Fibroblast of peridontal ligament (primary cell): ENCODE measurements around the gene TMEM79.
A peak's percentile ranks its signal among the peaks of the same experiment; 100 is the strongest.

Experiments
- DNase-seq: peaks from one replicate; pipeline ENCODE4 v3.0.0-alpha.2; 2010; ENCODE audit errors: extremely low read depth

Gene TMEM79, protein sequence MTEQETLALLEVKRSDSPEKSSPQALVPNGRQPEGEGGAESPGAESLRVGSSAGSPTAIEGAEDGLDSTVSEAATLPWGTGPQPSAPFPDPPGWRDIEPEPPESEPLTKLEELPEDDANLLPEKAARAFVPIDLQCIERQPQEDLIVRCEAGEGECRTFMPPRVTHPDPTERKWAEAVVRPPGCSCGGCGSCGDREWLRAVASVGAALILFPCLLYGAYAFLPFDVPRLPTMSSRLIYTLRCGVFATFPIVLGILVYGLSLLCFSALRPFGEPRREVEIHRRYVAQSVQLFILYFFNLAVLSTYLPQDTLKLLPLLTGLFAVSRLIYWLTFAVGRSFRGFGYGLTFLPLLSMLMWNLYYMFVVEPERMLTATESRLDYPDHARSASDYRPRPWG

GRCh38 chr1:156284112-156284511, at the start of gene TMEM79:
Gene TMEM79 (plus strand): TSS chr1:156284325. CDS start chr1:156285227, 902 bp downstream.
- DNase-seq = no peak

GRCh38 chr1:156236164-156236563, 48.0 kb upstream of the TMEM79 start:
- no peak for DNase-seq

GRCh38 chr1:156238248-156238647, 45.9 kb upstream of the TMEM79 start:
- no peak for DNase-seq

DNA sequence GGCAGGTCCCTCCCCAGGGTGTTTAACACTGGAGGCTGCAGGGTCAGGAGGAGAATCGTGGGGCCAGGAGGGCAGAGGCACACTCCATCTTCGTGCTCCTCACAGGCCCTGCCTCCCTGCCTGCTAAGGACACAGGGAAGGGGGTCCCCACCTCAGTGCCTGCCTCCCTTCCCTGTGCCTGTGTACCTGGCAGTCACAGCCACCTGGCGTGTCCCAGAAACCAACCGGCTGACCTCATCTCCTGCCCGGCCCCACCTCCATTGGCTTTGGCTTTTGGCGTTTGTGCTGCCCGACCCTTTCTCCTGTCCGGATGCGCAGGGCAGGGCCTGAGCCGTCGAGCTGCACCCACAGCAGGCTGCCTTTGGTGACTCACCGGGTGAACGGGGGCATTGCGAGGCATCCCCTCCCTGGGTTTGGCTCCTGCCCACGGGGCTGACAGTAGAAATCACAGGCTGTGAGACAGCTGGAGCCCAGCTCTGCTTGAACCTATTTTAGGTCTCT, 42.8 kb upstream of the TMEM79 start:
- DNase-seq = peak; percentile 33

GRCh38 chr1:156241926-156242325, 42.2 kb upstream of the TMEM79 start, which contains the start of gene BGLAP:
Gene BGLAP (plus strand): TSS chr1:156242184. CDS start chr1:156242232, 48 bp downstream.
- no peak for DNase-seq

DNA sequence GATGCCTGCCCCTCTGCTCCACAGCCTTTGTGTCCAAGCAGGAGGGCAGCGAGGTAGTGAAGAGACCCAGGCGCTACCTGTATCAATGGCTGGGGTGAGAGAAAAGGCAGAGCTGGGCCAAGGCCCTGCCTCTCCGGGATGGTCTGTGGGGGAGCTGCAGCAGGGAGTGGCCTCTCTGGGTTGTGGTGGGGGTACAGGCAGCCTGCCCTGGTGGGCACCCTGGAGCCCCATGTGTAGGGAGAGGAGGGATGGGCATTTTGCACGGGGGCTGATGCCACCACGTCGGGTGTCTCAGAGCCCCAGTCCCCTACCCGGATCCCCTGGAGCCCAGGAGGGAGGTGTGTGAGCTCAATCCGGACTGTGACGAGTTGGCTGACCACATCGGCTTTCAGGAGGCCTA, 41.4 kb upstream of the TMEM79 start:
- DNase-seq = no peak

DNA sequence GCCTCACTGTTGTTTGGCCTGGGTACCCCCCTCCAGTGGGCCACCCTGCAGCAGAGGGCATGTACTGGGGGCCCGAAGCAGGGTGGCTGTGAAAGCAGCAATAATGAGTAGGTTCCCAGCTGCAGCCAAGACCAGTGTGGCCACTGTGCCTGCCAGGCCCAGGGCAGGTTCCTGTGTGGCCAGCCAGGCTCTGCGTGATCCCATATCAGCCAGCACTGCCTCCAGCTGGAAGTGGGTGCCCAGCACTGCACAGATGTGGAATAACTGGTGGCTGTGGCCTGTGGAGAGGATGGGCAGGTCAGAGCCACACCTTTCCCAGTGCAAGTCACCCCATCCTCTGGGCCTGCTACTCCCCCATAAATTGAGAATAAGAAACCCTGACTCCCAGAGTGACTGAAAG, 40.0 kb upstream of the TMEM79 start:
- no peak for DNase-seq

DNA sequence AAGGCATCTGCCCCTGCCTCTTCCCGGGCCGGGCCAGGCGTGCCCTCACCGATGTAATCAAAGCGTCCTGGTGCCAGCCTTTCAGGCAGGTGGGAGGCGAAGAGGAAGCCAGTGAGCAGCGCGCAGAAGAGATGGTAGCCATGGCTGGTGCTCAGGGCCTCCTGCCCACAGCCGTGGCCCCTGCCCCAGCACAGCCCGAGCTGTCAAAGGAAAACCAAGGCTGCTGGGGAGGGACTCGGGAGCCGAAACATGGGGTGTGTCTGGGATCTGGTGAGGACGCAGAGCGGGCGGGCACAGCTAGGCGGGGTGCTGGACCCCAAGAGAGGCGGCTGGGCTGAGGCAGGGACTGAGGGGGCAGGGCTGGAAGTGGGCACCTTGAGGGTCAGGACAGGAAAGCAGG, 39.4 kb upstream of the TMEM79 start:
- no peak for DNase-seq

DNA sequence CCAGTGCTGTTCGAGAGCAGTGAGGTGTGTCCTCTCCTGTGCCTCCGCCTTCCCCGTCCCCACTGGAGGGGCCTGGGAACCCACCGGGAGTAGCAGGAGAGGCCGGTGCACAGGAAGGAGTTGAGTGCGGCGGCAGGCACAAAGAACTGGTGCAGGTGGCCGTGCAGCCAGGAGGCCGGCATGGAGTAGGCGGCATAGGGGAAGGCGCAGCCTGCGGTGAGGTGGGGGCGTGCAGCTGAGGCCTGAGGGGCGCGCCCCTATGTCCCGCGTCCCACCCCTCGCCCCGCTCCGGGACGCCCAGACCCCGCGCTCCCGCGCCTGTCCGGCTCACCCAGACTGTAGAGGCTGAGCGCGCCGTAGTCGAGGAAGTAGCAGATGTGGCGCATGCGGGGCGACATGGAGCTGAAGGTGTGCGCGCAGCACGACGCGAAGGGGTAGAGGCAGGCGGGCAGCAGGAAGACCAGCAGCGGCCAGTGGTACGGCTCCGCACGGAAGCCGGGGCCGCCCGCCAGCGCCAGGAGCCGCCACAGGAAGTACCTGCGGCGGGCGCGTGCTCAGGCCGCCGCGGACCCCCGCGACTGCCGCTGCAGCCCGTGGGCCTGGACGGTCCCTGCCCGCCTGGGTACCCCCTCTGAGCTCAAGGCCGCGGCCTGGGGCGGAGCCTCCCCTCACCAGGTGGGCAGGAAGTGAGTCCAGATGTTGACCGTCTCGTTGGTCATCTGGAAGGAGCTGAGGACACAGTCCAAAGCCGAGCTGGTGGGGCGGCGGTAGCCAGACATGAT, 38.5 kb upstream of the TMEM79 start:
- DNase-seq = no peak

- no peak for DNase-seq
Observed at GRCh38 chr1:156246241-156246780, 37.8 kb upstream of the TMEM79 start.

DNA sequence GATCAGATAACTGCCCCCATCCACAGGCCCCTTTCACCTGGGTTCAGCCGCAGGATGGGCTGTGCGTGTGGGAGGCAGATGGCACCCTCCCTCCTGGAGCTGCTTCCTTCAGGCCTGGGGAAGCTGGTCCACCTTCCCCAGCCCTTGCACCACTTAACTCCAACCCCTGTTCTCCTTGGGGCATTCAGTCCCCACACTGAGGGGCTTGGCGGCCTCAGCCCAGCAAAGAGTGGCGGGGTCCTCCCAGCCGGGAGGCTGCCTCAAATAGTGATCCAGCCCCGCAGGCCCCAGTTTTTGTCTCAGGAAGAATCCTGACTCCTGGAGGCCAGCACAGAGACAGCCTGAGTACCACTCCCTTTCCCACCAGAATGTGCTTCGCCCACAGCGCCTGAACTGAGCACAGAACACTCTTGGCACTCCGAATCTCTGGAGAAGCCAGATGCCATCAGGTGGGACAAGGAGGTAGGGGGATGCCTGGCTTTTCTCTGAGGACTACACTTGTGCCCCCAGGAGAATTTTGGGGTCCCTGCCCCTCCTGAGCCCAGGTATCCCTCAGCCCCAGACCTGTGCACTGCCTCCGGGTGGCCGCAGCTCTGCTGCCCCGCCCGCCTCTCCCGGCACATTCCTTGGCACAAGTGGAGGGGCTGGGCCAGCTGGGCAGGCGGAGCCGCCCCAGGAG, 37.2 kb upstream of the TMEM79 start:
- no peak for DNase-seq

- DNase-seq = no peak
Observed at GRCh38 chr1:156247460-156248322, 36.4 kb upstream of the TMEM79 start, which contains the start of gene PAQR6. Gene PAQR6 (minus strand): TSS chr1:156248056. CDS start chr1:156246731, 1,325 bp downstream.

GRCh38 chr1:156248323-156248683, 35.8 kb upstream of the TMEM79 start:
- no peak for DNase-seq

- no peak for DNase-seq
Observed at GRCh38 chr1:156249593-156249992, 34.5 kb upstream of the TMEM79 start.

- DNase-seq = no peak
Observed at GRCh38 chr1:156251527-156251926, 32.6 kb upstream of the TMEM79 start.

GRCh38 chr1:156253634-156254033, 30.5 kb upstream of the TMEM79 start:
- no peak for DNase-seq

DNA sequence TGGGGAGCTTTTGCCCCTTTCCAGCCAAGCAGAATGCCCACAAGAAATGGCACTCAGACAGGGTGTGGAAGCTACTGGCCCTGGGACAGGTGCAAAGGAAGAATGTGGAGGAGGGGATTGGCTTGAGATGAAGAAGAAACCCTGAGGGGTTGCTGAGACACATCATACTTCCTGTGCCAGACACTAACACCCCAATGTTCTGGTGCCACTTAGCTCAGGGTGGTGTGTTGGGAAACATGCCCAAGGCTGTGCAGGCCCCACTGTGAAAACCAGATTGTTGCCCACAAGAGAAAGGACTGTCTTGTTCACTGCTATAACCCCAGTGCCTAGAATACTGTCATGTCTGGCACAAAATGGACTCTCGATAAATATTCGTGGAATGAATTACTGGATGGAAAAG, 26.4 kb upstream of the TMEM79 start:
- no peak for DNase-seq

- no peak for DNase-seq
Observed at GRCh38 chr1:156258859-156259258, 25.3 kb upstream of the TMEM79 start.

DNA sequence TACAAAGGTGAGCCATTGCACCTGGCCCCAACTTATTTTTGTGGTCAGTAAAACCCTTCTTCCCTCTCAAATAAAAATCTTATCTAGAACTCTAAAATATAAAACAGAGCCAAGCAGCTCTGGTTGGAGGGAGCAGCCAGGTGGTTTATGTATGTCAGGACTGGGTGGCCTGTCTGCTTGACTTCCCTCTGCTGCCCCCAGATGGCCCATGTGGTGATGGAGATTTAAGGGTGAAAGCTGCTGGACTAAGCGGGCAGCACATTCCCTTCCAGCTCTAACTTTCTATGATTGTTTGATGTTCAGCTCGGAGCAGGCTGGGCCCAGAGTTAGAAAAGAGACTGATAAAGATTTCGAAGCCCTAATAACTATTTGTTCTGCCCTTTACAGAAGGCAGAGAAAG, 24.3 kb upstream of the TMEM79 start:
- no peak for DNase-seq

DNA sequence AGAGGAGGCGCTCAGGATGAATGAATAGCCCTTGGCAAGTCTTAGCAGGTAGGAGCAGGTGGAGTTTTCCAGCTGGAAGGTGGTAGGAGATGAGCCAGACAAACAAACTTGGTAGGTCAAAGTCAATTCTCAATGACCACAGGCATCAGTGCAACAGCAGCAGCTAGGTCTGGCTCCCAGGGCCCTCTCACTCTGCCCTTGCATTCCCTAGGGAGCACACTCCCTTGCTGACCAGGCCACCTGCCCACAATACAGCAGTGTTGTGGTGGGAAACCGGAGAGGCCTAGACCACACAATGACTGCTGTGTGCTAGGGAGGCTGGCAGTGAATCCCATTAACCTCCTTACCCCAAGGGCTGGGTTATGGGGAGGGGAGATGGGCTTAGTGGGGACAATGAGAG, 23.2 kb upstream of the TMEM79 start:
- no peak for DNase-seq
